Testis (tissue), 2 donors: Measurements from ENCODE around the gene PBX4.

Source experiments
- CTCF ChIP-seq, 3 experiments: fragments of 450-650 bp in 2 of 3; fragments of 200-600 bp in 1 of 3; sonication (generic) in 1 of 3; IDR thresholded peaks; one replicate each; pipeline ENCODE4 v1.5.1; 2016 to 2019; ENCODE audit warnings: antibody characterized with exemption in 3 of 3, mild to moderate bottlenecking in 2 of 3, moderate library complexity in 1 of 3
- POLR2A ChIP-seq: fragments of 450-650 bp; IDR thresholded peaks from one replicate; pipeline ENCODE4 v1.6.1; 2017; ENCODE audit warnings: antibody characterized with exemption, mild to moderate bottlenecking, moderate library complexity

GRCh38 chr19:19550485-19550929 lies 68.0 kb downstream of the PBX4 start:
- TF ChIP-seq CTCF (IDR thresholded peaks at IDR 0.05) (no peak), POLR2A (no peak)
